Cardiac fibroblast (primary cell): ENCODE results near the gene BARHL2.

Experiments
- DNase-seq, 2 donors: peaks; one replicate each; pipeline versions ENCODE4 v3.0.0 to v3.0.0-alpha.2; 2010; ENCODE audit warnings: low read depth in 2 of 2
- H3K4me3 ChIP-seq, 2 donors: replicated peaks in 1 of 2; 1 replicate in 1 of 2; 2 replicates in 1 of 2; pipeline ENCODE4 v1.5.1; 2011; ENCODE audit warnings: low read depth in 2 of 2, low read length in 2 of 2, mild to moderate bottlenecking in 2 of 2, moderate library complexity in 1 of 2
- CTCF ChIP-seq: IDR thresholded peaks from one replicate; pipeline ENCODE4 v1.5.1; 2011; ENCODE audit warnings: low read depth, mild to moderate bottlenecking, low read length, inconsistent platforms

Gene BARHL2

DNA sequence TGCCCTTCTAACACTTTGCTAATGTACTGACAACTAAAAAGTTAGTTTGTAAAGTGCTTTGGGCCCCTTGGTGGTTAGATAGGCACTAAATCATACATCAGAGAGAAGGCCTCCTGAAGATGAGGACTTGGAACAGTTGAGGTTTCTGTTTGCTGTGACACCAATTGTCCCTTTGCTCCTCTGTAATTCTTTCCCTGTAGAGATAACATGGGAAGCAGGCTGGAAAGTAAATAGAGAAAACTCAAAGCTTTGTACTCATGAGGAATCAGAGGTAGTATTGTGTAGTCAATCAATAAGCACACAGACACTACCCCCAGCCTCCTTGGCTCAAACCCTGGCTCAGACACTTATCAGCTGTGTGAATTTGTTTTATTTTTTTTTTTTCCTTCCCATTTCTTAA, 31.6 kb upstream of the BARHL2 start:
- no peak overlapping the region for H3K4me3 ChIP-seq
- no peak for TF ChIP-seq CTCF
- no peak for DNase-seq

DNA sequence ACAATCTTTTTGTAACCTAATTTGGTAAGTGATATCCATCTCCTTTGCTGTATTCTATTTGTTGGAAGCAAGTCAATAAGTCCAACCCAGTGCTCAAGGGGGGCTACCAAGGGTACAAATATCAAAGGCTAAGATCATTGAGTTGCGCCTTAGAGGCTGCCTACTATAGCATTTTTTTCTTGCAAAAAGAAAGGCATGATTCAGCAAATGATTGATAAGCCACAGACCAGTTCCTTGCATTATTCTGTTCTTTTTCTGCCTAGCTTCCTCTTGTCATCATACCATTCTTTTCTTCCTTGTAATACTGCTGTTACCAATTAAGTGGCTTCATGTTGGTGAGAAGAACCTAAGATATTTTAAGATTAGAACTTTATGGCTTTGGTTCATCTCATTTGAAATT, 29.8 kb upstream of the BARHL2 start:
- no peak for TF ChIP-seq CTCF
- H3K4me3 ChIP-seq: no peak overlapping the region
- no peak for DNase-seq

DNA sequence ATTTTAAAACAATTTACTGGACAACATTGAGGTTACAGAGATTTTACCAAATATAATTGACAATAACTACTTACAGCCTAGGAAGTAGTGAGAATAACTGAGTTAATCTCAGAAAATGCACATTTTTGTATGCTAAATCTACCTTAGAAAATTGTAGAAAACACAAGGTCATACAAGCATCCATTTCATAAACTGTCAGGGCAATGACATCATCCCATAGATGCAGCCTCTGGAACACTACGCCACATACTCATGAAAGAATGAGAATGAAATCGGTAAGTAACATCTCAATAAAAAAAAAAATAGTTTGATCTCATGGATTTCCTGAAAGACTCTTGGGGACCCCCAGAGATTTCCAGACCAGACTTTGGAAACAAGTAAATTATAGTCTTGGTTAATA, 28.9 kb upstream of the BARHL2 start:
- H3K4me3 ChIP-seq: no peak overlapping the region
- DNase-seq: no peak

DNA sequence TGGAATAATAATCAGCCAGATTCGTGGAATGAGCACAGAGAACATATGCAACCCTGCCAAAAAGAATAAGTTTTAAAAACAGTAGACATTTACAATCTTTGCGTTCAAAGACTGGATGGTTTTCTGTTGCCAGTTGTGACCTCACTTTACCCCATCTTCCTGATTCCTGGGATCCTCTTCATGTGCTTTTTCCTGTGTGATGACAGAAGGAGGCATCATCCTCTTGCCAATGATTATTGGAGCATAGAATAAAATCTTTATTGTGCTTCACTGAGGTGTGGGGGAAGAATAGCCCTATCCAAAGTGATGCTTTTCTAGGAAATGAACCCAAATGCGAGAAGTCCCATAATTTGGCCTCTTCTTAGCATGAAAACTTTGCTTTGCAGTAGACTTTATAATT, 15.0 kb upstream of the BARHL2 start:
- TF ChIP-seq CTCF: no peak
- DNase-seq: no peak

More for the DNA sequence above, 28.9 kb upstream of the BARHL2 start:
- TF ChIP-seq CTCF: no peak

DNA sequence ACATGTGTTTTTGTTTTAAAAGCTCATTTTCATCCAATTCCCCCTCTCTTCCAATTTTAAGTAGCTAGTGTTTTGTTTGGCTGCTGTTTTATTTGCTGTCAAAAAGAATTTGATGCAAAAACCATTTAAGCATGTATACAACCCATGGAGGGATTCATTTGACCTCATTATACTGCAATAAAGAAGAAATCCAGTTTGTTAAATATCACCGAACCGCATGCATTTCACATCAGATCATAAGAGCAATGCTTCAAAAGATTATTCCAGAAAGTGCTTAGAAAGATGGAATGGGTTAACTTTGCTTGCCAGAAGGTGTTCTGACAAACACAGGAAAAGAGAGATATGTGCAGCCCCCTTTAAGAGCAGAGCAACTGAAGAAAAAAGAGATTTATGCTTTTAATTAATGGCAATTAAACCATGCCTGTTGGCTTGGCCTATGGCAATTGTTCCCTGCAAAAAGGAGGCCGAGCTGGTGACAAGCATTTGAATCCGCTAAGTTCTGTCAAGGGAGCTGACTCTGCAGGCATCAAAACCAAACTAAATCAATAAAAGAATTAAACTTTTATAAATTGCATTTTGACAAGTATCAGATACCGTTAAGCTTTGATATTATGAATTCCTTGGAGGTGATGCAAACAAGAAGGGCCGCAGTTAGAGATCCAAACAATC, 14.4 kb upstream of the BARHL2 start:
- H3K4me3 ChIP-seq: no peak overlapping the region
- DNase-seq: no peak
- no peak for TF ChIP-seq CTCF

More for the DNA sequence above, 15.0 kb upstream of the BARHL2 start:
- no peak overlapping the region for H3K4me3 ChIP-seq

DNA sequence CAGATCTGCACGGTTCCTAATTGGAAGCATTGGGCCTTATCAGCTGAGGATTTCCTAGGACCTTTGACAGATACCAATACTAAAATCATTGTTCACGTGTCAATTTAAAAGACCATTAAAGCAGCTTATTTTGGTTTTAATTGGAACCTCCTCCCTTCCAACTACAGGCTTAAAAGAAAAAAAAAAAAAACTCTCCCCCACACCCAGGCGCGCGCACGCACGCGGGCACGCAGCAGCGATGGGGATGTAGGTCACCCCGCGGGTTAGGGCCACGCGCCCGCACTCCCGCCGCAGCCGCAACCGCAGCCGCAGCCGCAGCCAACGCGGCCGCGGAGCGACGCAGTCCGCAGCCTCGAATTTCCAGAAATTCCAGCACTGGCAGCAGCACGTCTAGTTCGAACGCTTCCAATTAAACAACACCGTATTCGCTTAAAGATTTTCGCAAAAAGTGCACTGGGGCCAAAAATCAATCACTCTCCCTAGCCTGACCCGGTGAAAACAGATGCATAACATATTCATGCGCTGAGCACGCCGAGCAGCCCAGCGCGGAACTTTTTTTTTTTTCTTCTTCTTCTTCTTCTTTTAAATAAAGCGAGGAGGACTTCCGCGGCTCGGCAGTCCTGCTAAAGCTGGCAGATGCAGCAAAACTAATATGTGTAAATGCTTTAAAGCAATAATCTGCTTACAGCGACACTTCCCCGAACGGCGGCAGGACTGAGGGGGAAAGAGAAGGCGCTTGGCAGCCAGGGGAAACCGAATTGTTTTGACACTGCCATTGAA, 13.3 kb upstream of the BARHL2 start:
- H3K4me3 ChIP-seq: no peak overlapping the region

More for the DNA sequence above, 13.3 kb upstream of the BARHL2 start:
- DNase-seq: peak in 1 of 2 donors; percentile 6
- TF ChIP-seq CTCF: no peak
